K562 (cell line): ENCODE data around the gene NPC1L1. TPM values are rescaled to one million over a fixed set of nuclear protein-coding genes. Genes with fewer than 3 reads are reported as not detected.

ENCODE experiments used
- CBFA2T2 ChIP-seq: fragments of 450-650 bp; conservative IDR thresholded peaks from 2 replicates; pipeline ENCODE4 v1.6.1; 2017; ENCODE audit warnings: mild to moderate bottlenecking
- DDX20 ChIP-seq: fragments of 450-650 bp; IDR thresholded peaks from 2 replicates; pipeline ENCODE4 v1.6.1; 2016; ENCODE audit warnings: missing genetic modification characterization, low read depth, mild to moderate bottlenecking, missing compliant biosample characterization, moderate library complexity
- EHMT2 ChIP-seq: fragments of 450-650 bp; IDR thresholded peaks from 2 replicates; pipeline ENCODE4 v1.6.1; 2018; ENCODE audit warnings: antibody characterized with exemption
- EWSR1 ChIP-seq: fragments of 450-650 bp; IDR thresholded peaks from 2 replicates; pipeline ENCODE4 v1.6.1; 2018; ENCODE audit warnings: borderline replicate concordance, mild to moderate bottlenecking, low read depth, moderate library complexity; ENCODE audit not compliant: partially characterized antibody
- FOXK1 ChIP-seq: sonication (generic); formaldehyde crosslinking; IDR thresholded peaks from 2 replicates; pipeline ENCODE4 v1.8.0; 2022; ENCODE audit warnings: missing genetic modification reagents, mild to moderate bottlenecking, borderline replicate concordance
- GTF2E2 ChIP-seq: fragments of 200-800 bp; sonication (Bioruptor generic); IDR thresholded peaks from 2 replicates; pipeline ENCODE4 v1.6.1; 2016; ENCODE audit warnings: missing genetic modification characterization, missing compliant biosample characterization
- KDM4B ChIP-seq, 2 experiments: fragments of 450-650 bp in 1 of 2; sonication (generic) in 1 of 2; IDR thresholded peaks; 2 replicates each; pipeline ENCODE4 v1.6.1; 2016 to 2017; ENCODE audit warnings: borderline replicate concordance in 2 of 2, antibody characterized with exemption in 1 of 2, low read depth in 1 of 2, mild to moderate bottlenecking in 1 of 2
- KLF6 ChIP-seq: fragments of 250-450 bp; sonication (Bioruptor Pico); IDR thresholded peaks from 2 replicates; pipeline ENCODE4 v1.4.0; 2020; ENCODE audit warnings: mild to moderate bottlenecking, moderate library complexity, borderline replicate concordance
- NR3C1 ChIP-seq: sonication (generic); formaldehyde crosslinking; IDR thresholded peaks from 2 replicates; pipeline ENCODE4 v1.8.1; 2022; ENCODE audit warnings: missing genetic modification reagents
- RFX1 ChIP-seq: fragments of 450-650 bp; IDR thresholded peaks from 2 replicates; pipeline ENCODE4 v1.6.1; 2016; ENCODE audit warnings: mild to moderate bottlenecking, moderate library complexity
- RNF2 ChIP-seq: sonication (generic); IDR thresholded peaks from 2 replicates; pipeline ENCODE4 v1.6.1; 2016
- RUNX1 ChIP-seq: sonication (generic); IDR thresholded peaks from 2 replicates; pipeline ENCODE4 v1.6.1; 2016; ENCODE audit warnings: antibody characterized with exemption, low read depth
- SNRNP70 ChIP-seq: fragments of 200-400 bp; formaldehyde crosslinking; optimal IDR thresholded peaks from 2 replicates; pipeline ENCODE3; 2017; ENCODE audit warnings: low read depth, low read length
- SUPT5H ChIP-seq: fragments of 450-650 bp; IDR thresholded peaks from 2 replicates; pipeline ENCODE4 v1.6.1; 2016
- ZNF408 ChIP-seq: fragments of 250-450 bp; sonication (Bioruptor Pico); IDR thresholded peaks from 2 replicates; pipeline ENCODE4 v1.4.0; 2020; ENCODE audit warnings: low read depth, mild to moderate bottlenecking, moderate library complexity
- ZNF766 ChIP-seq: fragments of 200-800 bp; sonication (Bioruptor generic); conservative IDR thresholded peaks from 2 replicates; pipeline ENCODE4 v1.6.1; 2016; ENCODE audit warnings: missing genetic modification characterization, missing compliant biosample characterization
- polyA plus RNA-seq, 8 experiments: library from polyadenylated mRNA; depleted of rRNA in 4 of 8; stranded (reverse) in 5 of 8; unstranded in 3 of 8; fragments of >200 nt; fragmentation: Nextera tagmentation in 2 of 8; fragmentation: Illumina TruSeq in 1 of 8; extraction: Ambion mirVana in 2 of 8; extraction: Trizol in 1 of 8; gene quantifications; 2 replicates each; pipeline versions ENCODE4 v1.2.1 to v1.2.3, GENCODE V29; 2011 to 2014; ENCODE audit warnings: inconsistent platforms in 1 of 8, missing spikeins in 1 of 8
- total RNA-seq, 7 experiments: library from RNA; depleted of rRNA in 6 of 7; stranded (reverse); fragments of >200 nt in 6 of 7; fragmentation: Illumina TruSeq in 2 of 7; extraction: Trizol in 2 of 7; gene quantifications; 2 replicates each; pipeline versions ENCODE4 v1.2.1 to v1.2.3, GENCODE V29; 2011 to 2021; ENCODE audit warnings: low replicate concordance in 1 of 7
- TF ChIP-seq, protein P1 (sequence below): fragments of 200-800 bp; sonication (Bioruptor generic); IDR thresholded peaks from 2 replicates; pipeline ENCODE4 v1.6.1; 2017; ENCODE audit warnings: missing genetic modification characterization, missing compliant biosample characterization
- TF ChIP-seq, protein P2 (sequence below), 3 experiments: fragments of 200-800 bp in 1 of 3; fragments of 250-450 bp in 1 of 3; fragments of 450-650 bp in 1 of 3; sonication (Bioruptor Pico) in 1 of 3; sonication (Bioruptor generic) in 1 of 3; formaldehyde crosslinking in 1 of 3; IDR thresholded peaks; 2 replicates each; pipeline versions ENCODE4 v1.6.1 to v1.8.0; 2016 to 2022; ENCODE audit warnings: mild to moderate bottlenecking in 2 of 3, missing genetic modification characterization in 2 of 3, missing compliant biosample characterization in 1 of 3, moderate library complexity in 1 of 3
- TF ChIP-seq, protein P3 (sequence below): sonication (generic); formaldehyde crosslinking; IDR thresholded peaks from 2 replicates; pipeline ENCODE4 v1.8.1; 2023; ENCODE audit warnings: mild to moderate bottlenecking, missing genetic modification reagents

The NPC1L1 gene
- total and polyA plus RNA-seq, 9 of the 15 experiments (the other 6 are each of a cell fraction or from before 2014, with no cell fraction given): 0.01 to 0.18 (median 0.07) TPM; not detected in 4

DNA sequence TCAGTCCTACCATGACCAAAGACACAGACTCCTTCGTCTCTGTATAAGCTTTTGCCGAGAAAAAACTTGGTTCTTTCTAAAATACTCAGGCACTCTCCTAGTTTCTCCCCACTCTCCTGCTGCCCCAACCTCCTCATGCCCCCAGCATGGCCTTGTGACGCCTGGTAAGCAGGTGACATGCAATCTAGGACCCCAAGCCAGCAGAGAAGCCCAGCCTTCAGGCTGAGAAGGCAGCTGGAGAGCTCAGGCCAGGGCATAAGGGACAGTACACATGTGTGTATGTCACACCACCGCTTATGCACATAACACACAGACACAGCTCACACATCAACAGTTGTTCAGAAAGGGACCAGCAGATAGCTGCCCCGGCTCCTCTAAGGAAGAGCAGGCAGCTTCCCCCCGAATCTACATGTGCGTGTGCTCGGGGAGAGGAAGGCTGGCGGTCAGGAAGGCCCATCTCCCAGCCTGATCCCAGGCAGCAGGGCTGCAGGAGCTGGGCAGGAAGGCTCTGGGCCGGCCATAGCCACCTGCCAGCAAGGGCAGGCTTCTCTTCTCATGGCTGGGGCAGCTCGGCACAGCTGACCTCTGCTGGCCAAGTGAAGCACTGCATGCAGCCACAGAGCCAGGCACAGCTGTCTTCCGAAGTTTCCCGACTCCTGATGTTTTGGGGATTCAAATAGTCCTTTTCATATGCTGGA, 24.1 kb upstream of the NPC1L1 start (continued):
- TF ChIP-seq, protein P1, sequence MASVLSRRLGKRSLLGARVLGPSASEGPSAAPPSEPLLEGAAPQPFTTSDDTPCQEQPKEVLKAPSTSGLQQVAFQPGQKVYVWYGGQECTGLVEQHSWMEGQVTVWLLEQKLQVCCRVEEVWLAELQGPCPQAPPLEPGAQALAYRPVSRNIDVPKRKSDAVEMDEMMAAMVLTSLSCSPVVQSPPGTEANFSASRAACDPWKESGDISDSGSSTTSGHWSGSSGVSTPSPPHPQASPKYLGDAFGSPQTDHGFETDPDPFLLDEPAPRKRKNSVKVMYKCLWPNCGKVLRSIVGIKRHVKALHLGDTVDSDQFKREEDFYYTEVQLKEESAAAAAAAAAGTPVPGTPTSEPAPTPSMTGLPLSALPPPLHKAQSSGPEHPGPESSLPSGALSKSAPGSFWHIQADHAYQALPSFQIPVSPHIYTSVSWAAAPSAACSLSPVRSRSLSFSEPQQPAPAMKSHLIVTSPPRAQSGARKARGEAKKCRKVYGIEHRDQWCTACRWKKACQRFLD: no peak
- no peak for TF ChIP-seq NR3C1
- no peak for TF ChIP-seq RUNX1
- TF ChIP-seq GTF2E2 (tag): no peak
- no peak for TF ChIP-seq RFX1
- no peak for TF ChIP-seq SNRNP70
- no peak for TF ChIP-seq ZNF766
- TF ChIP-seq KLF6: no peak
- no peak for TF ChIP-seq EWSR1
- no peak for TF ChIP-seq DDX20 (tag)
- no peak for TF ChIP-seq EHMT2
- no peak for TF ChIP-seq CBFA2T2
- peak; percentile 46; the same call in 1 of the 2 replicates for TF ChIP-seq SUPT5H
- TF ChIP-seq ZNF408 (CRISPR knock-in tag): no peak
- TF ChIP-seq, protein P2, sequence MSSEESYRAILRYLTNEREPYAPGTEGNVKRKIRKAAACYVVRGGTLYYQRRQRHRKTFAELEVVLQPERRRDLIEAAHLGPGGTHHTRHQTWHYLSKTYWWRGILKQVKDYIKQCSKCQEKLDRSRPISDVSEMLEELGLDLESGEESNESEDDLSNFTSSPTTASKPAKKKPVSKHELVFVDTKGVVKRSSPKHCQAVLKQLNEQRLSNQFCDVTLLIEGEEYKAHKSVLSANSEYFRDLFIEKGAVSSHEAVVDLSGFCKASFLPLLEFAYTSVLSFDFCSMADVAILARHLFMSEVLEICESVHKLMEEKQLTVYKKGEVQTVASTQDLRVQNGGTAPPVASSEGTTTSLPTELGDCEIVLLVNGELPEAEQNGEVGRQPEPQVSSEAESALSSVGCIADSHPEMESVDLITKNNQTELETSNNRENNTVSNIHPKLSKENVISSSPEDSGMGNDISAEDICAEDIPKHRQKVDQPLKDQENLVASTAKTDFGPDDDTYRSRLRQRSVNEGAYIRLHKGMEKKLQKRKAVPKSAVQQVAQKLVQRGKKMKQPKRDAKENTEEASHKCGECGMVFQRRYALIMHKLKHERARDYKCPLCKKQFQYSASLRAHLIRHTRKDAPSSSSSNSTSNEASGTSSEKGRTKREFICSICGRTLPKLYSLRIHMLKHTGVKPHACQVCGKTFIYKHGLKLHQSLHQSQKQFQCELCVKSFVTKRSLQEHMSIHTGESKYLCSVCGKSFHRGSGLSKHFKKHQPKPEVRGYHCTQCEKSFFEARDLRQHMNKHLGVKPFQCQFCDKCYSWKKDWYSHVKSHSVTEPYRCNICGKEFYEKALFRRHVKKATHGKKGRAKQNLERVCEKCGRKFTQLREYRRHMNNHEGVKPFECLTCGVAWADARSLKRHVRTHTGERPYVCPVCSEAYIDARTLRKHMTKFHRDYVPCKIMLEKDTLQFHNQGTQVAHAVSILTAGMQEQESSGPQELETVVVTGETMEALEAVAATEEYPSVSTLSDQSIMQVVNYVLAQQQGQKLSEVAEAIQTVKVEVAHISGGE (CRISPR knock-in tag; IDR thresholded peaks at IDR 0.05): no peak
- no peak for TF ChIP-seq RNF2
- TF ChIP-seq, protein P3, sequence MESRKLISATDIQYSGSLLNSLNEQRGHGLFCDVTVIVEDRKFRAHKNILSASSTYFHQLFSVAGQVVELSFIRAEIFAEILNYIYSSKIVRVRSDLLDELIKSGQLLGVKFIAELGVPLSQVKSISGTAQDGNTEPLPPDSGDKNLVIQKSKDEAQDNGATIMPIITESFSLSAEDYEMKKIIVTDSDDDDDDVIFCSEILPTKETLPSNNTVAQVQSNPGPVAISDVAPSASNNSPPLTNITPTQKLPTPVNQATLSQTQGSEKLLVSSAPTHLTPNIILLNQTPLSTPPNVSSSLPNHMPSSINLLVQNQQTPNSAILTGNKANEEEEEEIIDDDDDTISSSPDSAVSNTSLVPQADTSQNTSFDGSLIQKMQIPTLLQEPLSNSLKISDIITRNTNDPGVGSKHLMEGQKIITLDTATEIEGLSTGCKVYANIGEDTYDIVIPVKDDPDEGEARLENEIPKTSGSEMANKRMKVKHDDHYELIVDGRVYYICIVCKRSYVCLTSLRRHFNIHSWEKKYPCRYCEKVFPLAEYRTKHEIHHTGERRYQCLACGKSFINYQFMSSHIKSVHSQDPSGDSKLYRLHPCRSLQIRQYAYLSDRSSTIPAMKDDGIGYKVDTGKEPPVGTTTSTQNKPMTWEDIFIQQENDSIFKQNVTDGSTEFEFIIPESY (CRISPR knock-in tag): no peak
- TF ChIP-seq FOXK1 (CRISPR knock-in tag): 0 out of 2 replicates have a peak, but pooled peaks have one; percentile 65
- TF ChIP-seq KDM4B (IDR thresholded peaks at IDR 0.05; ENCODE audit: borderline replicate concordance in 2 of 2, low read depth in 1 of 2): 0 out of 4 replicates have a peak, but pooled peaks of 1 of the 2 experiments have one; percentile 36
